Bronchial epithelial cell (primary cell): ENCODE results near the gene DENND5B. TPM values are rescaled to one million over a fixed set of nuclear protein-coding genes. Genes with fewer than 3 reads are reported as not detected.
"Not testable (repeated sequence)": the region's sequence is repeated elsewhere in the genome, so short reads cannot be mapped to it uniquely, and the experiment has no call there.

Experiments used
- DNase-seq: peaks from one replicate; pipeline ENCODE4 v3.0.0-alpha.2; 2010; ENCODE audit warnings: low read depth
- FAIRE-seq: peaks from 2 replicates; lab custom pipeline; 2011; peaks lifted over from hg19 to GRCh38; lab: Jason Lieb, UNC
- H3K27me3 ChIP-seq: 2 replicates; pipeline ENCODE4 v1.5.1; 2011; ENCODE audit warnings: low read length; ENCODE audit not compliant: control insufficient read depth, insufficient read depth
- H3K36me3 ChIP-seq: 2 replicates; pipeline ENCODE4 v1.5.1; 2011; ENCODE audit warnings: low read length; ENCODE audit not compliant: control insufficient read depth, insufficient read depth
- H3K4me3 ChIP-seq: 2 replicates; pipeline ENCODE4 v1.5.1; 2011; ENCODE audit warnings: mild to moderate bottlenecking, low read depth, low read length, control low read depth
- total RNA-seq: library from RNA; depleted of rRNA; stranded (reverse); fragments of >200 nt; gene quantifications from 2 replicates; pipeline ENCODE4 v1.2.1, GENCODE V29; 2014
- TF ChIP-seq, protein P1 (sequence below): IDR thresholded peaks from 2 replicates; pipeline ENCODE4 v1.5.1; 2011; ENCODE audit warnings: mild to moderate bottlenecking, moderate library complexity, low read length, control low read depth, inconsistent platforms; ENCODE audit not compliant: insufficient read depth, severe bottlenecking

The DENND5B gene
- total RNA-seq, 1 donor from 2014 or later = 4.7 TPM

DNA sequence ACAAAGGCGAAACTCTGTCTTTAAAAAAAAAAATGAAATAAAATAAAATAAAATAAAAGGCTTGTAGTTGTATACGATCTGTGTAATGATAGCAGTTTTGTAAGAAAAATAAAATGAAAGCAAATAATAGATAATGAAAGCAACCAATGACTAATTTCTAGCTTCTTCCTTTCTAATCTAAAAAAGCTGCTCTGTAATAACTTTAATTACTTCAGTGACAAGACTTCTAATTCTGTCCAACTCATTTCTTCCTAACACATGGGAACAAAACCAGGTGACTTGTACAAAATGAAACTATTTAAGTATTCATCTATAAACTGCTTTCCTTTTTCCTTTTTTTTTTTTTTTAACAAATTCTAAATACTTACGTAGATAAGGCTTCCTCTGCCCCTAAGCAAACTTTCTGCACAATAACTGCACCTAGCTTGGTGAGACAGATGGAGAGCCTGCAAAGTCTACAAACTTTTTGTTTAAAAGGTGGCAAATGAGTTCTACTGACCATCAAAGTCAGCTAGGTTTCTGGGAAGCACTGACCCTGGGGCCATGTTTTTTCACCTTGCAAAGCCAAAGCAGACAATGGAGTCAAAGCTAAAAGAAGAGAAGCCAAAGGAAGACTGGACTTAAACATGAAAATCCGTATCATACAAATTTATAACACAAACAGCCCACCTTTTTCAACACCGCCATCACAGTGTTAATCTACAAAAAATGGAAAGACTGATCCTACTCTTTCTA lies 28.2 kb downstream of the DENND5B start:
- H3K4me3 ChIP-seq = no peak overlapping the region
- H3K27me3 ChIP-seq = no peaks in the 10 kb centered on the region
- H3K36me3 ChIP-seq = no peaks in the 10 kb centered on the region
- FAIRE-seq (no peak), DNase-seq (no peak)
- TF ChIP-seq, protein P1, sequence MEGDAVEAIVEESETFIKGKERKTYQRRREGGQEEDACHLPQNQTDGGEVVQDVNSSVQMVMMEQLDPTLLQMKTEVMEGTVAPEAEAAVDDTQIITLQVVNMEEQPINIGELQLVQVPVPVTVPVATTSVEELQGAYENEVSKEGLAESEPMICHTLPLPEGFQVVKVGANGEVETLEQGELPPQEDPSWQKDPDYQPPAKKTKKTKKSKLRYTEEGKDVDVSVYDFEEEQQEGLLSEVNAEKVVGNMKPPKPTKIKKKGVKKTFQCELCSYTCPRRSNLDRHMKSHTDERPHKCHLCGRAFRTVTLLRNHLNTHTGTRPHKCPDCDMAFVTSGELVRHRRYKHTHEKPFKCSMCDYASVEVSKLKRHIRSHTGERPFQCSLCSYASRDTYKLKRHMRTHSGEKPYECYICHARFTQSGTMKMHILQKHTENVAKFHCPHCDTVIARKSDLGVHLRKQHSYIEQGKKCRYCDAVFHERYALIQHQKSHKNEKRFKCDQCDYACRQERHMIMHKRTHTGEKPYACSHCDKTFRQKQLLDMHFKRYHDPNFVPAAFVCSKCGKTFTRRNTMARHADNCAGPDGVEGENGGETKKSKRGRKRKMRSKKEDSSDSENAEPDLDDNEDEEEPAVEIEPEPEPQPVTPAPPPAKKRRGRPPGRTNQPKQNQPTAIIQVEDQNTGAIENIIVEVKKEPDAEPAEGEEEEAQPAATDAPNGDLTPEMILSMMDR = no peak

DNA sequence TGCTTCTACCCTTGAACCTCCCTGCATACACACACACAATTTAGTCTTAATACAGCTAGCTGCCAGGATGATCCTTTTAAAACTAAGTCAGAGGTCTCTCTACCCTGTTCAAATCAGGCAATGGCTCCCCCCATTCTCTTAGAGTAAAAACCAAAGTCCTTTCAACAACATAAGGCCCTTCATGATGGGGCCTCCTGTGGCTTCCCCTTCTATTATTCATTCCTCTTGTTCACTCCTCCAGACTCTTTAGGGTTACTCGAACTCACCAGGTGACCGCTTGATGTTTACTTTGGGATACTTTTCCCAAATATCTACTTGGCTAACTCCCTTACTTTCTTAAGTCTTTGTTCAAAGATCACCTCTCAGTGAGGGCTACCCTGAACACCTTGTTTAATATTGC lies 30.4 kb downstream of the DENND5B start:
- no peak for FAIRE-seq
- TF ChIP-seq, protein P1 = no peak
- no peak for DNase-seq
- H3K4me3 ChIP-seq = no peak overlapping the region
- H3K36me3 ChIP-seq = no peaks in the 10 kb centered on the region
- no peaks in the 10 kb centered on the region for H3K27me3 ChIP-seq

DNA sequence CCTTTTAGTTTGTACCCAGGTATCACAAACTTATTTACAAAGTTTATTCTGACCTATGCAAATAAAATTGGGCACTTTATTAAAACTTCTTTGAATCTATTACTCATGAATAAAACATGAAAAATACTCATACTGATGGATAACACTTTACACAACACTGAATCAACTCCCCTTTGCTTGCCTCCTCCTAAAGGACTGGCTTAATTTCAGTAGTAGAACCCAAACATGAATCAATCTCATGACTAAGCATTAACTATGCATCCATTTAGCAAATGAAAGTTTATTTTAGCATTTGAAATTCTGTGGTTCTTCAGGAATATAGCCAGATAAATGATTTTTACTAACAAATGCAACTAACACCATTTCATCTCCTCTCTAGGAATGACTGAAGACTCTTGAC lies 32.4 kb downstream of the DENND5B start:
- H3K27me3 ChIP-seq = no peaks in the 10 kb centered on the region
- H3K36me3 ChIP-seq = no peaks in the 10 kb centered on the region
- FAIRE-seq (no peak), DNase-seq (peak; percentile 37)
- H3K4me3 ChIP-seq = no peak overlapping the region
- TF ChIP-seq, protein P1 = no peak

DNA sequence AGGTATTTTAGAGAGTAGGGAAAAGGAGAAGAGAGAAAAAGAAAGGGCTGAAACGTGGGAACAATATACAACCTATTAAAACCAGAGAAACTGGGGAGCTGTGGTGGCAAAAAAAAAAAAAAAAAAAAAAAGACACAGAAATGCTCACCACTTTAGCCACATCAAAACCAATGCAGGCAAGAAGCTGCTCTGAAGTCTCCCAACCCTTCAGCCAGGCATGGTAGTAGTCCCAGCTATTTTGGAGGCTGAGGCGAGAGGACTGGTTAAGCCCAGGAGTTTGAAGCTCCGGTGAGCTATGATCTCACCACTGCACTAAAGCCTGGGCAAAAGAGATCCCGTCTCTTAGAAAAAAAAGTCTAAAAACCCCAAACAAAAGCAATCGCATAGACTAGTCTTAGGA lies 33.2 kb downstream of the DENND5B start:
- no peak for DNase-seq

DNA sequence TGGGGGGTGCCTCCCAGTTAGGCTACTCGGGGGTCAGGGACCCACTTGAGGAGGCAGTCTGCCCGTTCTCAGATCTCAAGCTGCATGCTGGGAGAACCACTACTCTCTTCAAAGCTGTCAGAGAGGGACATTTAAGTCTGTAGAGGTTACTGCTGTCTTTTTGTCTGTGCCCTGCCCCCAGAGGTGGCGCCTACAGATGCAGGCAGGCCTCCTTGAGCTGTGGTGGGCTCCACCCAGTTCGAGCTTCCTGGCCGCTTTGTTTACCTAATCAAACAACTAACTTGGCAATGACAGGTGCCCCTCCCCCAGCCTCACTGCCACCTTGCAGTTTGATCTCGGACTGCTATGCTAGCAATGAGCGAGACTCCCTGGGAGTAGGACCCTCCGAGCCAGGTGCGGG lies 35.5 kb downstream of the DENND5B start:
- not testable (repeated sequence) for FAIRE-seq, H3K36me3 ChIP-seq, DNase-seq, H3K4me3 ChIP-seq, H3K27me3 ChIP-seq

More for the DNA sequence above, 33.2 kb downstream of the DENND5B start:
- TF ChIP-seq, protein P1 = no peak
- Histone ChIP-seq H3K27me3 (no peaks in the 10 kb centered on the region), H3K4me3 (no peak overlapping the region), H3K36me3 (no peaks in the 10 kb centered on the region)
- FAIRE-seq = no peak

DNA sequence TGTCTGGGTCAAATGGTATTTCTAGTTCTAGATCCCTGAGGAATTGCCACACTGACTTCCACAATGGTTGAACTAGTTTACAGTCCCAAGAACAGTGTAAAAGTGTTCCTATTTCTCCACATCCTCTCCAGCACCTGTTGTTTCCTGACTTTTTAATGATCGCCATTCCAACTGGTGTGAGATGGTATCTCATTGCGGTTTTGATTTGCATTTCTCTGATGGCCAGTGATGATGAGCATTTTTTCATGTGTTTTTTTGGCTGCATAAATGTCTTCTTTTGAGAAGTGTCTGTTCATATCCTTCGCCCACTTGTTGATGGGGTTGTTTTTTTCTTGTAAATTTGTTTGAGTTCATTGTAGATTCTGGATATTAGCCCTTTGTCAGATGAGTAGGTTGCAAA lies 40.3 kb downstream of the DENND5B start:
- not testable (repeated sequence) for H3K4me3 ChIP-seq, H3K27me3 ChIP-seq, DNase-seq, H3K36me3 ChIP-seq, FAIRE-seq

DNA sequence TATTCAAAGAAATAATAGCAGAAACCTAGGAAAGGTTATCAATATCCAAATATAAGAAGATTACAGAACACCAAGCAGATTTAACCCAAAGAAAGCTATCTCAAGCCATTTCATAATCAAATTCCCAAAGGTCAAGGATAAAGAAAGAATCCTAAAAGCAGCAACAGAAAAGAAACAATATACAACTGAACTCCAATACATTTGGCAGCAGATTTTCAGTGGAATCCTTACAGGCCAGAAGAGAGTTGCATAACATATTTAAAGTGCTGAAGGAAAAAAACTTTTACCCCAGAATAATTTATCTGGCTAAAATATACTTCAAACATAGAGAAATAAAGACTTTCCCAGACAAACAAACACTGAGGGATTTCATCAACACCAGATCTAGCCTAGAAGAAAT lies 54.3 kb downstream of the DENND5B start:
- DNase-seq (no peak), FAIRE-seq (no peak)
- Histone ChIP-seq H3K27me3 (no peaks in the 10 kb centered on the region), H3K4me3 (no peak overlapping the region), H3K36me3 (no peaks in the 10 kb centered on the region)
- TF ChIP-seq, protein P1 = no peak
